Right lobe of liver (tissue), 6 donors: ENCODE data around the gene USP6NL. TPM values are rescaled to one million over a fixed set of nuclear protein-coding genes. Genes with fewer than 3 reads are reported as not detected.

ENCODE experiments used
- ATAC-seq, 4 donors: fragments of 200-7000 bp; cut with Tn5 transposase; one replicate each; pipeline ENCODE4 v1.9.1; 2020; ENCODE audit warnings: mild to moderate bottlenecking in 4 of 4, moderate library complexity in 4 of 4
- DNase-seq, 3 donors: peaks; one replicate each; pipeline ENCODE4 v3.0.0-alpha.2; 2020
- H3K27ac ChIP-seq, 3 donors: fragments of 200-600 bp; one replicate each; pipeline ENCODE4 v1.8.0; 2022
- H3K27me3 ChIP-seq, 2 donors: fragments of 200-600 bp; one replicate each; pipeline ENCODE4 v1.8.0; 2022
- H3K36me3 ChIP-seq, 4 donors: fragments of 200-600 bp; sonication (generic) in 1 of 4; one replicate each; pipeline versions ENCODE4 v1.5.1 to v1.8.0; 2017 to 2022; ENCODE audit warnings: control low read depth in 1 of 4
- H3K4me1 ChIP-seq, 4 donors: fragments of 200-600 bp; sonication (generic) in 1 of 4; one replicate each; pipeline versions ENCODE4 v1.5.1 to v1.8.0; 2017 to 2022; ENCODE audit warnings: control low read depth in 1 of 4
- H3K4me3 ChIP-seq, 3 donors: fragments of 200-600 bp; one replicate each; pipeline ENCODE4 v1.8.0; 2022
- H3K9me3 ChIP-seq, 4 donors: fragments of 200-600 bp; sonication (generic) in 1 of 4; one replicate each; pipeline versions ENCODE4 v1.5.1 to v1.8.0; 2017 to 2022; ENCODE audit warnings: control low read depth in 1 of 4
- POLR2A ChIP-seq: fragments of 450-650 bp; IDR thresholded peaks from one replicate; pipeline ENCODE4 v1.6.1; 2017; ENCODE audit warnings: antibody characterized with exemption, mild to moderate bottlenecking
- WGBS: methylation state at CpG from one replicate; pipeline ENCODE4 v1.1.6; 2018; ENCODE audit warnings: low coverage, low lambda C conversion rate; ENCODE audit not compliant: insufficient coverage; ENCODE audit errors: missing lambda C conversion rate; 5-methylcytosine and 5-hydroxymethylcytosine counted together
- intact Hi-C, 2 donors: fragments of 100-400 bp; cut with DNase I; formaldehyde crosslinking; loops; one replicate each; pipeline versions ENCODE4 v1.11.2 to v1.14.1; 2022
- total RNA-seq, 6 experiments: library from RNA; depleted of rRNA in 2 of 6; stranded (reverse); fragments of >200 nt in 2 of 6; fragmentation: NEBNext Ultra II Directional in 3 of 6; extraction: Animal tissue kit (Norgen Biotek cat#: 25700) in 3 of 6; gene quantifications; one replicate each; pipeline versions ENCODE4 v1.1.0 to v1.2.4, GENCODE V29; 2016 to 2023
- TF ChIP-seq, protein P1 (sequence below), 4 donors: fragments of 200-600 bp in 3 of 4; fragments of 450-650 bp in 1 of 4; IDR thresholded peaks; one replicate each; pipeline versions ENCODE4 v1.5.1 to v1.8.0; 2016 to 2022; ENCODE audit warnings: antibody characterized with exemption in 4 of 4, mild to moderate bottlenecking in 2 of 4
- donor health status: DM: no; HTN: yes; CAD: no.
- donor health status: DM: no; HTN: no; CAD: no.
- donor health status: DM: no; HTN: no; CAD: no.
- donor health status: DM: no; HTN: yes; CAD: no.
- donor health status: DM: no; HTN: yes; CAD: no.

Gene USP6NL
- total RNA-seq, 6 experiments from 2014 or later: 8.4 to 15.3 (median 11.5) TPM

DNA sequence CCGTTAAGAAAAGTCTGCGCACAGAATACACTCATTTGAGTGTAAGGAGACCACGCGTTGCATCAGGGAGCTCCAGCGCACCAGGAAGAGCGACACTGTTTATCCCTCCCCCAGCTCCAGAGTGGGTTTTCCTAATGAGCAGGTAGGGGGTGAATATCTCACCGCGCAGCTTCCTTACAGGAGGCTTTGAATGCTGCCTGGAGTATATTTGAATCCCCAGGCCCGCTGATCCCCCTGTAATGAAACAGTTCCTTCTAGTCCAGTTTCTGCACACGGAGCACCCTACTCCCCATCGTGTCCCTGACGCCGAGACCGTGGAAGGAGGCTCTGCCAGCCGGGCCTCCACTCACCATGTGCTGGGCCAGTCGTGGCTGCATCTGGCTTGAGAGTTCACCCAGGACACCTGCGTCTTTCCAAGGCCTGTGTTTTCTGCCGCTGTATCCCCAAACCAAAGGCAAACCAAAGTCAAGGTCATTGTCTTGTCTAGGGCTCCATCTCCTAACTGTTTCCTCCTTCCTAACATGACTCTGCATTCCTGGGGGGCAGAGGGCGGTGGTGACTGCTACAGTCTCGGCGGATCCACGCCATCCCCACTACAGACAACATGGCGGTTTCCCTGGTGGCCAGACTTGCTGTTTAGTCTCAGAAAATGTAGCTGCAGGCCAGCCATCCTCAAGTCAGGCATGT is 167.8 kb downstream of the USP6NL start:
- TF ChIP-seq, protein P1, sequence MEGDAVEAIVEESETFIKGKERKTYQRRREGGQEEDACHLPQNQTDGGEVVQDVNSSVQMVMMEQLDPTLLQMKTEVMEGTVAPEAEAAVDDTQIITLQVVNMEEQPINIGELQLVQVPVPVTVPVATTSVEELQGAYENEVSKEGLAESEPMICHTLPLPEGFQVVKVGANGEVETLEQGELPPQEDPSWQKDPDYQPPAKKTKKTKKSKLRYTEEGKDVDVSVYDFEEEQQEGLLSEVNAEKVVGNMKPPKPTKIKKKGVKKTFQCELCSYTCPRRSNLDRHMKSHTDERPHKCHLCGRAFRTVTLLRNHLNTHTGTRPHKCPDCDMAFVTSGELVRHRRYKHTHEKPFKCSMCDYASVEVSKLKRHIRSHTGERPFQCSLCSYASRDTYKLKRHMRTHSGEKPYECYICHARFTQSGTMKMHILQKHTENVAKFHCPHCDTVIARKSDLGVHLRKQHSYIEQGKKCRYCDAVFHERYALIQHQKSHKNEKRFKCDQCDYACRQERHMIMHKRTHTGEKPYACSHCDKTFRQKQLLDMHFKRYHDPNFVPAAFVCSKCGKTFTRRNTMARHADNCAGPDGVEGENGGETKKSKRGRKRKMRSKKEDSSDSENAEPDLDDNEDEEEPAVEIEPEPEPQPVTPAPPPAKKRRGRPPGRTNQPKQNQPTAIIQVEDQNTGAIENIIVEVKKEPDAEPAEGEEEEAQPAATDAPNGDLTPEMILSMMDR (IDR thresholded peaks at IDR 0.05): no peak
- TF ChIP-seq POLR2A: no peak
- DNase-seq (peak in 1 of 3 donors; percentile 23), ATAC-seq (no peak)
- no peaks in the 10 kb centered on the region for H3K9me3 ChIP-seq
- no peak overlapping the region for H3K27ac ChIP-seq
- no peak overlapping the region for H3K4me3 ChIP-seq
- intact Hi-C loops: no loop called here
- H3K27me3 ChIP-seq: no peaks in the 10 kb centered on the region
- no peaks in the 10 kb centered on the region for H3K36me3 ChIP-seq
- no peaks in the 10 kb centered on the region for H3K4me1 ChIP-seq
- WGBS: 87% methylated on average over 6 of the region's 23 CpGs

DNA sequence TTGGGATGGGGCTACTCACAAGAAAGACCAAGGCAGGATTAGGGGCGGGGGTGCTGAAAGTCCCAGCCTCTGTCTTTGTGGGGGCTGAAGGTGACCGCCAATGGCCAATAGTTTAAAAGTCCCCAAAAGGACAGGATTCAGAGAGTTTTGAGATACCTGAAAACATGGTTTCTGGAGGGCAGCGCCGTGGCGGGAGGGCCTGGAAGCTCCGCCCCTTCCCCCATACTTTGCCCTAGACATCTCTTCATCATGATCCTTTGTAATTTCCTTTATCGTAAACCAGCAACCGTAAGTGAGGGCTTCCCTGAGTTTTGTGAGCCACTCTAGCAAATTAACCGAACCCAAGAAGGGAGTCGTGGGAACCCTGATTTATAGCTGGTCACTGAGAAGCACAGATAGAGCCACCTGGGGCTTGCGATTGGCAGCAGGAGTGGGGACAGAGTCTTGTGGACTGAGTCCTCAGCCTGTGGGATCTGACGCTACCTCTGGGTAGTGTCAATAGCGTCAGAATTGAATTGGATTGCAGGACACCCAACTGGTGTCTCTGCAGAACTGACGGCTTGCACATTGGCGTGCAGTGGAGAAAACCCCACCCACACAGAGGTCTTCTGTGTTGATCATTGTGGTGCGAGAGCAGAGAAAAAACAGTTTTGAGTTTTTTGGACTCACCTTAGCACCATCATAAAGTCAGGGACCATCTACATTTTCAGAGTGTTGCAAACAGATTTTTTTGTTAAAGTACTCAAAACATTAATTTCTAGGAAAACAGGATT is 169.3 kb downstream of the USP6NL start:
- H3K27me3 ChIP-seq: no peaks in the 10 kb centered on the region
- ATAC-seq (no peak), DNase-seq (peak in 1 of 3 donors; percentile 12)
- intact Hi-C loops: no loop called here
- no peaks in the 10 kb centered on the region for H3K4me1 ChIP-seq
- no peaks in the 10 kb centered on the region for H3K36me3 ChIP-seq
- WGBS: 79% methylated on average over 5 of the region's 16 CpGs
- no peak overlapping the region for H3K27ac ChIP-seq
- no peaks in the 10 kb centered on the region for H3K9me3 ChIP-seq
- TF ChIP-seq, protein P1 (IDR thresholded peaks at IDR 0.05): no peak
- no peak overlapping the region for H3K4me3 ChIP-seq

DNA sequence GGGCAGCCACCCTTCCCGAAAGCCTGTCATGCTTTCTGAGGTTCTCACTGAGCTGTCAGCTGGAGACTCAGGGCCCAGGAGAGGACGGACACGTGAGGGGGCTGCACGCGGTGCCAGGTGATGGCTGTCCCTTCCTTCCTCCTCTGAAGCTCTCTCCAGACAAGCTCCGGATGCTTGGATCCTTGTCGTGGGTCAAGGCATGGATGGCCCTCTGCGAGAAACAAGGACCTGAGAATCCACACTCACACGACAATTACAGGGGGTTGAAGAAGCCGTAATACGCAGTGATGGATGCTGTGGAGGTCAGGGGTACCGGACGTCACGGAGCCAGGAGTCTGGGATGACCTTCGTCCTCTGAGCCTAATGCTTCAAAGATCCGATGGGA is 170.3 kb downstream of the USP6NL start:
- intact Hi-C loops: no loop called here
- no peak for ATAC-seq

DNA sequence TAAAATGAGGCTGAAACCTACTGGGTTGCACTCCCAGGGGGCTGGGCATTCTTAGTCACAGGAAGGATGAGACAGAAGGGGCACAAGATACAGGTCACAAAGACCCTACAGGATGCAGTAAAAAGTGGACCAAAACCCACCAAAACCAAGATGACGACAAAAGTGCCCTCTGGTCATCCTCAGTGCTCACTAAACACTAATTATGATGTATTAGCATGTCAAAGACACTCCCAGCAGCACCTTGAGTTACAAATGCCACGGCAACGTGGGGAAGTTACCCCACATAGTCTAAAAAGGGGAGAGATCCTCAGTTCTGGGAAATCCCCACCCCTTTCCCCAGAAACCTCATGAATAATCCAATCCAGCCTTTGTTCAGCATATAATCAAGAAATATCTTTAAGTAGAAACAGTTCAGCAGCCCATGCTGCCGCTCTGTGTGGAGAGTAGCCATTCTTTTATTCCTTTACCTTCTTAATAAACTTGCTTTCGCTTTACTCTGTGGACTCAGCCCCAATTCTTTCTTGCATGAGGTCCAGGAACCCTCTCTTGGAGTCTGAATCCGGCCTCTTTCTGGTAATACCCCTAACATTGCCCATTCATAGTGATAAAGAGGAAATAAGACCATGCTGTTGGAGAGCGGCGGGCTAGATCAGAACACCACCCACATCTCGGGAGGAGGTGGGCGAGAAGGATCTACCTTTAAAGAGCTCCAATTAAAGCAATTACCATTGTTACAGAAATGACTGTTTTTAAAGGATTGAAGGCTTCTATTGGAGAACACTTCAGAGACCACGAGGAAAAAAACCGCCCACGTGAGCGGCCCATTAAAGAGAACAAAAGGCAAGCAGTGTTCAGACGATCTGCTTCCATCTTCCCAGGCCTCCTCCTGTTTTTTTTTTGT is 170.9 kb downstream of the USP6NL start:
- ATAC-seq: no peak
- 62% methylated on average over 13 of the region's 15 CpGs for WGBS
- DNase-seq: no peak
- H3K27me3 ChIP-seq: no peaks in the 10 kb centered on the region
- H3K27ac ChIP-seq: no peak overlapping the region
- no peak for TF ChIP-seq POLR2A
- TF ChIP-seq, protein P1 (IDR thresholded peaks at IDR 0.05): no peak
- H3K9me3 ChIP-seq: no peaks in the 10 kb centered on the region
- H3K36me3 ChIP-seq: no peaks in the 10 kb centered on the region
- no peak overlapping the region for H3K4me3 ChIP-seq
- intact Hi-C loops: no loop called here
- H3K4me1 ChIP-seq: no peaks in the 10 kb centered on the region

More for the DNA sequence above, 170.3 kb downstream of the USP6NL start:
- WGBS: 85% methylated on average over 4 of the region's 16 CpGs
- Histone ChIP-seq H3K36me3 (no peaks in the 10 kb centered on the region), H3K27me3 (no peaks in the 10 kb centered on the region), H3K27ac (no peak overlapping the region), H3K4me3 (no peak overlapping the region), H3K4me1 (no peaks in the 10 kb centered on the region), H3K9me3 (no peaks in the 10 kb centered on the region)
- TF ChIP-seq, protein P1 (IDR thresholded peaks at IDR 0.05): no peak
- TF ChIP-seq POLR2A: no peak
- DNase-seq: peak in 1 of 3 donors; percentile 15
